Tongue (tissue), 2 donors: ENCODE data around the gene CIPC. TPM values are rescaled to one million over a fixed set of nuclear protein-coding genes. Genes with fewer than 3 reads are reported as not detected.
A peak's percentile ranks its signal among the peaks of the same experiment; 100 is the strongest.

ENCODE experiments used
- DNase-seq: peaks from one replicate; pipeline ENCODE4 v3.0.0-alpha.2; 2015
- total RNA-seq: library from RNA; depleted of rRNA; stranded (reverse); fragments of >200 nt; gene quantifications from one replicate; pipeline ENCODE4 v1.2.3, GENCODE V29; 2014

The CIPC gene
- total RNA-seq, 1 donor from 2014 or later: 42.4 TPM

- no peak for DNase-seq
These were observed 55.7 kb downstream of the CIPC start for GRCh38 chr14:77153802-77154201.

GRCh38 chr14:77154421-77154820 lies 56.4 kb downstream of the CIPC start:
- DNase-seq: peak; percentile 48

GRCh38 chr14:77155083-77155482 lies 57.0 kb downstream of the CIPC start:
- no peak for DNase-seq

- DNase-seq: no peak
These were observed 59.7 kb downstream of the CIPC start for GRCh38 chr14:77157740-77158139.

GRCh38 chr14:77158175-77158881 lies 60.3 kb downstream of the CIPC start:
- DNase-seq: peak; percentile 84

GRCh38 chr14:77158882-77159255 lies 60.8 kb downstream of the CIPC start:
- DNase-seq: no peak

- DNase-seq: no peak
These were observed 63.0 kb downstream of the CIPC start for GRCh38 chr14:77161011-77161410.

Other genes starting within 250 kb of the CIPC start
- gene IRF2BPL, start 69.5 kb upstream of the CIPC start, total RNA-seq: 47.7 TPM
- gene ZDHHC22, start 43.5 kb downstream of the CIPC start, total RNA-seq: 0.41 TPM
- 0.92 TPM for gene TMEM63C, start 83.5 kb downstream of the CIPC start, total RNA-seq
- not detected for gene NGB, start 172.9 kb downstream of the CIPC start, total RNA-seq
- 26.8 TPM for gene POMT2, start 222.6 kb downstream of the CIPC start, total RNA-seq
- 8.9 TPM for gene GSTZ1, start 222.8 kb downstream of the CIPC start, total RNA-seq